Measurements from ENCODE around the gene GSG1L.

The GSG1L gene

DNA sequence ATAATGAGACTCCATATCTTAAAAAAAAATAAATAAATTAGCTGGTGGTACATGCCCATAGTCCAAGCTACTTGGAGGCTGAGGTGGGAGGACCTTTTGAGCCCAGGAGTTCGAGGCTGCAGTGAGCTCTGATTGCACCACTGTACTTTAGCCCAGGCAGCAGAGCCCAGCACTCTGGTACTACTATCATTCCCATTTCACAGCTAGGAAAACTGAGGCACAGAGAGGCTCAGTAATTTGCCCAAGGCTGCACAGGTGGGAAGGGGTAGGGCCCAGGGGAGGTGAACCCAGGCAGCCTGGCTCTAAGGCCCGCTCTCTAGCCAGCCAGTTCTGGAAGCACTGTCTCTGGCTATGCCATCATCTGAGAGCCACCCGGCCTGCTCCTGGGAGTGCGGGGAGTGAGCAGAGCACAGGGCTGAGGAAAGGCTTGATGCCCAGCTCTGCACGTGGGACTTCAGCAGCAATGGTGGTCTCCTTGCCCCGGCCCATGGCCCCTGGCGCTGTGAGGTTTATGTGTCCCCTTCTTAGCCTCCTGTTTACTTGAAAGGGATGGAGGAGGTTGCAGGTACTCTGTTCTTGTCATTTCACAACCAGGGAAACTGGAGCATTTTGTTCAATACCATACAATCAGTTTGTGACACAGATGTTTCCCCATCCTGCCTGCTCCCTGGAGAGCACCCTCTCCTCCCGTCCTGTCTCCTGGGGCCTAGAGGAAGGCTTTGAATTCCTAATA, 291.3 kb downstream of the GSG1L start:
- no peak for DNase-seq (ENCODE audit: low read depth)
- no peak overlapping the region for H3K4me3 ChIP-seq (ENCODE audit: low read depth, low read length)

DNA sequence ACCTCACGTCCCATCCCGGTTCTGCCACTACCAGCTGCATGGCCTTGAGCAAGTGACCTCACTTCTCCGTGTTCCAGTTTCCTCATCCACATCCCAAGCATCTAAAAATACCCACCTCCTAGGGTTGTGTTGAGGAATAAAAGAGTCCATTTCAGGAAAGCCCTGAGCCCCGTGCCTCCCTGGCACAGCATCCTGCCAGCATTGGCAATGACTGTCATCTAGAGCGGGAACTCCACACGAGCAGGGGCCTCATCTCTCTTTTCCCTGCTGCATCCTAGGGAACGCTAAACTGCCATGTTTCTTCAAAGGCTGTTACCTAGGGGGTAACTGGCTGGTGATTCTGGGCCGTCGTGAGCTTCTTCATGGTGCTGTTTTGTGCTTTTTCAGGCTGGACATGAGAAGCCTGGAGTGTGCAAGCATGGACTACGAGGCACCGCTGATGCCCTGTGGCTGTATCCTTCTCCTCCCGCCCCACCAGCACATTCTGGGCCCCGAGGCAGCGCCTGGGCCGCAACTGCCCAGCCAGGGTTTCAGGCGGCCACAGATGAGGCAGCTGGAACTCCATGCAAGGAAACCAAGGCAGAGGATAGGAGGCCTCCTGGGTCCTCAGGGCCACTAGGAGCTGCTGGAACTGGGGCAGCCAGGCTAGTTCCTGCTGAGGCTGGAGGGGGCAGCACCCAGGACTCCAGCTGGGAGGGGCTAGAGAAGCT, 292.2 kb downstream of the GSG1L start:
- DNase-seq (ENCODE audit: low read depth): no peak

DNA sequence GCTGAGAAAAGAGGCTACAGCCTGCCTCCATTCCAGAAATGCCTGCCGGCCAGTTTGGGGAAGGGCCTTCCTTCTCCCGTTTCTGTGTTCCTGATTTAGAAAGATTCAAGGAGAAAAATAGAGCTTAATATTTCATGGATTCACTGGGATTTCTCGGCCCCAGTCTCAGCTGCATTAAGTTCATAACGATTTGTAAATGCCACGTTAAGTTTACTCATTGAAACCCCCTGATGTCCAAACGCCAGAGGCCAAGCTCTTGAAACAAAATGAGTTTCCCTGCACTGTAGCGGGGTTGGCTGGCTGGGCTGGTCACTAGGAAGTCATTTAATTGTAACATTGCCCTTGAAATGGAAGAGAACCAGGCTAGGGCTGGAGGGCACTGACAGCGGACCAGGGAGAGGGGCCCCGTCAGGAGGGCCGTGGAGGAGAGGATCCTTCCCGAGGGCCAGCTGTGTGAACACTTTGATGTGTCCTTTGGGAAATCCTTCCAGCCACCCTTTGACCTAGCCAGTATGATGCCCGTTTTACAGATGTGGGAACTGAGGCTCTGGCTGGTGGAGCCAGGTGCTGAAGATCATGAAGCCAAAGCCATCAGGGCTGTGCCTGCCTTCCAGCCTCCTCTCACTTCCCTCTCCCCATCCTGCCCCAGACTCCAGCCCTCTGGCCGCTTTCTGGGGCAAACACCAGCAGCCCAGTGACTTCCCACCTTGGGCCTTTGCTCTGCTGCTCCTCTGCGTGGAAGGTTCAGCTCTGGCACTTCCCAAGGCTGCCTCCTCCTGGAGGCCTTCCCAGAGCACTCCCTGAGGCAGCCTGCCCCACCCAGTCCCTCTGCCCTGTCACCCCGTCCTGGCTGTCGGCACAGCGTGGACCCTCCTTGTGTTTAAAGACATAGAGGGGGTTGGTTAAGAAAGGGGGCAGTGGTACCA, 293.0 kb downstream of the GSG1L start:
- no peak for DNase-seq (ENCODE audit: low read depth)

More for the DNA sequence above, 292.2 kb downstream of the GSG1L start:
- no peak overlapping the region for H3K4me3 ChIP-seq (ENCODE audit: low read depth, low read length)

DNA sequence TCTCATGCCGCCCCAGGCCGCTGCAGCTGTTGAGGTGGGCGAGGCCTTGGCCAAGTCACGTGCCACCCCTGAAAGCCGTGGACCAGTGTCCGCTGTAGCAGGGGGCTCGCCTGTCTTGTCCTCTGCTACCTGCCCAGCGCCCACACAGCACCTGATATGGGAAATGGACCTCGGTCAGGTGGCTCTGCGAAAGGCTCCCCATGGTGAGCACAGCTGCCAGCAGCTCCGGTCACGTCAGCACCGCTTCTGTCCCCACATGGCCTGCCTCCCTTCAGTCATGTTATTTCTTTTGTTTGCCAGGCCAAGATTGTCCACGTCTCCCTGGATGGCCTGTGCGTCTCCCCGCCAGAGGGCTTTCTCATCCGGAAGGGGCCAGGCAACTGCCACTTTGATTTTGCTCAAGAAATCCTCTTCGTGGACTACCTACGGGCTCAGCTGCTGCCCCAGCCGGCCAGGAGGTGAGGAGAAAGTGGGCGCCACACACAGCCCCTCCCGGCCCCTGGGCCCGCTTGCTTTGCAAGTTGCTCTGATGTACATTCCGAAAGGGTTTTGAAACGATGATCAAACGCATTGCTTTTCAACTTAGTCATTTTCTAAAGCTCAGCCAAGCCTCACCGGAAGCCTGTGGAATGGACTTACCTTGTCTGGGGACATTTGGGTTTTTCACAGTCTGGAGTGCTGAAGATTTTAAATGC, 293.8 kb downstream of the GSG1L start:
- no peak for DNase-seq (ENCODE audit: low read depth)
- no peak overlapping the region for H3K4me3 ChIP-seq (ENCODE audit: low read depth, low read length)

More for the DNA sequence above, 293.0 kb downstream of the GSG1L start:
- H3K4me3 ChIP-seq (ENCODE audit: low read depth, low read length): no peak overlapping the region

DNA sequence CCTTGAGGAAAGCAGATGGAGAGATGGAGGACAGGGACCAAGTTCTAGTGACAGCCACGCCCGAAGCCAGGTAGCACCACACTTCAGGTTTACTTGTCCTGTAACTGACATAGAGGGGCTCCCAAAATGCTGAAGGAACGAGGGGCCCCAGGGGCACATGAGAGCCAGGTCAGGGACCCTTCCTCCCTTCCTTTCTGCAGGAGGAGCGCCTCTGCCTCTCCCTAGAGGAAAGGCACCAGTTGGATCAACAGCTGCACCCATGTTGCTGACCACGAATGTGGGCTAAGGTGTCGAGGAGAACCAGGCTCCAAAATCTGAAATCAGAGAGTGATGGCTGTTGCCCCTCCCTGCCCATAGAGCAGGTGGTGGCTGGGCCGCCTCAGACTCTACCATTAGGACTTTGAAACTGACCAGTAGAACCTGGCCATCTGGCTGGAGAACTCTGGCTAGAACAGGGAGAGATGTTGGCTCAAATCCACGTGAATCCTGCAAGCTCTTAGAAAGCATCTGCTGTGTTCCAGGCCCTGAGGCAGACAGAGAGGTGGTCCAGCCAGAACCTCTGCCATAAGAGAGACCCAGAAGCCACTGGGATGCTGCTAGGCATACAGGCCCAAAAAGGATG, 294.8 kb downstream of the GSG1L start:
- no peak overlapping the region for H3K4me3 ChIP-seq (ENCODE audit: low read depth, low read length)
- no peak for DNase-seq (ENCODE audit: low read depth)

DNA sequence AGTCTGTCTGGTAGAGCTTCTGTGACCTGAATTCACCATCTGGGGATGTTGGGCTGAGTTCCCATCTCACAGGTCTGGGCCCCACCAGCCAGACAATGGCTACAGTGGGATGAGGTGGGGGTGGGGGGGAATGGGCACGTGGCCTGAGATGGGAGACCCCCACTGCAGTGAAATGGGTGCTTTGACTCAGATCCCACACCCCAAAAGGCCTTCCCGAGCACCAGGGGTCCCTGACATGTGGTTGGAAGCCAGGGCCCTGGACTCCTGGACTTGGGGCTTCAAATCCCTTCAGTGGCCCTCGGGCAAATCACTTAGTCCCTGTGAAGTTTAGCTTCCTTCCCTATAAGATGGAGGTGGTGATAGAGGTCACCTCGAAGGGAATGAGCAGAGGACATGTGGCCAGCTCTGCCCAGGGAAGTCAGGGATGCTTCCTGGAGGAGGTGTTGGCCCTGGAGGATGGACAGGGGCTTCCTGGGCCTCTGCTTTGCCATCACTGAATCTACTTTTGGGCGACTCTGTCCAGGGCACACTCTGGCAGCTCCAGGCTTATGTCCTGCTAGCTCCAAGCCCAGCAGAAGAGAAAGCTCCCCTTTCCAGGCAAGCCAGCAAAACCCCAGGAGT, 295.4 kb downstream of the GSG1L start:
- no peak overlapping the region for H3K4me3 ChIP-seq (ENCODE audit: low read depth, low read length)
- DNase-seq (ENCODE audit: low read depth): no peak

DNA sequence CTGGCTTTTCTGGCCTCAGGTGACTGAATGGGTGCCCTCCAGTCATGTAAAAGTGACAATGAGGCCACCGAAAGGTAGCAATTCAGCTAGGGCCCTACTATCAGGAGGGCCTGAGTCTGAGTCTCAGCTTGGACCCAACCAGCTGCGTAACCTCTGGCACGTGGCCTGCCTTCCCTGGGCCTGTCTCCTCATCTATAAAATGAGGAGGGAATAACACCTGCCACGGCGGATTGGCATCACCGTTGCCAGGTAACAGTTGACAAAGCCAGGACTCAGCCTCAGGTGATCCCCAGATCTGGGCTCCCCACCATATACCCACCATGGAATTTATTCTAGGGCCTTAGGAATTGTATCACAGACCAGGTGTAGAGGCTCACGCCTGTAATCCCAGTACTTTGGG, 296.4 kb downstream of the GSG1L start:
- no peak for DNase-seq (ENCODE audit: low read depth)
- no peak overlapping the region for H3K4me3 ChIP-seq (ENCODE audit: low read depth, low read length)

DNA sequence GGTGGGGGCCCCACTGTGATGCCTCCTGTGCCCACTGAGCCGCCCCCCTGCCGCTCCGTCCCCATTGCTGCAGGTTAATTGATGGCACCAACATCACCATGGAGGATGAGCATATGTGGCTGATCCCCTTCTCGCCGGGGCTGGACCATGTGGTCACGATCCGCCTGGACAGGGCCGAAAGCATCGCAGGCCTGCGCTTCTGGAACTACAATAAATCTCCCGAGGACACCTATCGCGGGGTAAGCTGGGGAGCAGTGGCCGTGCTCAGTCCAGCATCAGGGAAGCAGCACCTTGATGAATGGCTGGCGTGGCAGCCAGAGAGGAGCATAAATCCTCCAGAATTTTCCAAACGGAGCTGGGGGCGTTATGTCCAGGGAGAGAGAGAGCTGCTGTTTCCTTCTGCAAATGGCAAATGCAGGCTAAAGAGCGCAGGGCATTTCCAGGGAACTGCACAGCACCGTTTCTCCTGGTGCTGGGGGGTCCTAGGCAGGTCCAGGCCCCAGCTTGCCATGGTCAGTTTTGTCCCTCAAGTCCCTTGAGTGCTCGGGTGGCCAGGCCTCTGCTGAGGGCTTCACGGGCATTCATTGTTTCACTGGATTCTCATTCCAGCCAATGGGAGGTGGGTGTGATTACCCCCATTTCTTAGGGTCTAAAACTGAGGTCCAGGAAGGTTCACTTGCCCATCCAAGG, 297.1 kb downstream of the GSG1L start:
- no peak overlapping the region for H3K4me3 ChIP-seq (ENCODE audit: low read depth, low read length)
- no peak for DNase-seq (ENCODE audit: low read depth)

DNA sequence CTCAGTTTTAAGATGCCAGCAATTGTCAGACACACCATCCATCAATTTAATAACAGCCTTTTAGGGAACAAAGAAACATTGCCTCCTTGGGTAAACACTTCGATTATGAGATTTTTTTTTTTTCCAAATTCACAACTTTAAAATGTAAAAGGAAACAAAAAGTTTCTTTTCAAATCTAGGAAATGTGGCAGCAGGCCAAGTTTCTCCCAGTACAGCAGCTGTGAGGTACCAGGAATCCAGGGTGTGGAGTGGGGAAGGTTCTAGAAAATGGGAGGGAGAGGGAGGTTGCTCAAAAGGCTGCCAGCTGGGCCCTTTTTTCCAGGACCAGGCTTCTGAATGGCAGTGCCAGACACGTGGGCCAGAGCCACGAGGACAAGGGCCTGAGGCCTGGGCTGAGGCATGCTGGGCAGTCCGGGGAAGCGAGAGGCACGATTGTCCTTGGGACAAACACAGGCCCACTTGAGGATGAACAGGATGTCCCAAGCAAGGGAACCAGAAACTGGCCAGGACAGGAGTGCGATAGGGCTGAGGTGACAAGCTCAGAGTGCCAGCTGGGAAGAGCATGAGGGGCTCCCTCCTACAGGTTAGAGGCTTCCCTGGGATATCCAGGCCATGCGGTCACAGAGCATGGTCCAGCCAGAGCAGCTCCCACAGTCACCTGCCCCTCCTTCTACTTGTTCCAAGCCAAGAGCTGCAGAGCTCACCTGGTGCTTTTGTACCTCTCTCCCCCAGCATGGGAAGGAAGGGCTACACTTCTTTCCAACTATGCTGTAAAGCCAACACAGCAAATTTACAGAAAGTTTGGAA, 298.4 kb downstream of the GSG1L start:
- no peak overlapping the region for H3K4me3 ChIP-seq (ENCODE audit: low read depth, low read length)
- DNase-seq (ENCODE audit: low read depth): no peak

DNA sequence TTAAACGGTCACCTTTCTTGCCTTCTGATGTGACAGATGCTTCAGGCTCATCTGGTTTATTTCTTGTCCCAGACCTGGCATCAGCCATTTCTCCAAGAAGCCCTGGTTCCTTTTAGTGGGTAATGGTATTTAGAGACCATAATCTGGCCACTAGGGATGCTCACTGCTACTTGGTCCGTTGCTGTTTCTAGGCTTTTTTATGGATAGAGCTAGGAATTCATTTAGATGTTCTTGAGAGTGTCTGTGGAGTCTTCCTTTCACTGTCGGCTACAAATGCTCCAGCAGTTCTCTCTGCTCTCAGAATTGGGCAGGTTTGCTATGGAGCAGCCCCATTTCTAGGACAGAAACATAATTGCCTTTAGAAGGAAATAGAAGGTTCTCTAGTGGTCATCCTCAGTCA, 299.1 kb downstream of the GSG1L start:
- DNase-seq (ENCODE audit: low read depth): no peak

DNA sequence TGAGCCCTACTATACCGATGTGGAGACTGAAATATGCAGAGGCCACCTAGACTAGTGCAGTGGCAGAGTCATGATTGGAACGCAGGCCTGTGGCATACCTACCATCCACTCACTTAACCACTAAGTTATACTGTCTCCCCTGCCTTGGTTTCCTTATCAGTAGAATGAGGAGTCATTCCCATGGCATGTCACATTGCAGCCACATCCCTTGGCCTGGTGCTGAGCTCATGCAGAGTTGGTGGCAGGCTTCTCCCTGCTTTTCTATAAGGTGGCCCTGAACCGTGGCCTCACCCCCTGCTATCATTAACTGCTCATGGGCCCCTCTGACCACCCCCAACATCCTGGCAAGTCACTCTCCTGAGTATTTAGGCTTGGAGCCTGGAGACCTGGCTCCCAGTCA, 301.1 kb downstream of the GSG1L start:
- DNase-seq (ENCODE audit: low read depth): no peak
- no peak overlapping the region for H3K4me3 ChIP-seq (ENCODE audit: low read depth, low read length)

More for the DNA sequence above, 299.1 kb downstream of the GSG1L start:
- no peak overlapping the region for H3K4me3 ChIP-seq (ENCODE audit: low read depth, low read length)

DNA sequence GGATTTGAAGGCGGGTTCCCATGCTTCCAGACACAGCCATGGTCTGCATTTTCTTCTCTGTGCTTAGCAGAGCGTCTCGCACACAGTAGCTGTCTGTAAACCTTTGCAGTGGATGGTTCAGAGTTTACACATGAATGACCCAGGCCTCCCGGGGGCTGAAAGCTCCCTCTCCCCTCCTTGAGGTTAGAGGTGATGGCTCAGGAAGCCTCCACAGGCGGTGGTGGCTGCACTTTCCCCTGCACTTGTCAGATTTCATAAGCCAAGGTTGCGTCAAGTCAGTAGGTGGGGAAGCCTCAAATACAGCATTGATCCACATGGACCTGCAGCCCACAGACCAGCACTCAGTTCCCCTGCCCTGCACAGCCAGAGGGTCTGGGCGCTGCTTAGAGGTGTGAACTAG, 301.7 kb downstream of the GSG1L start:
- H3K4me3 ChIP-seq (ENCODE audit: low read depth, low read length): no peak overlapping the region
- DNase-seq (ENCODE audit: low read depth): no peak

DNA sequence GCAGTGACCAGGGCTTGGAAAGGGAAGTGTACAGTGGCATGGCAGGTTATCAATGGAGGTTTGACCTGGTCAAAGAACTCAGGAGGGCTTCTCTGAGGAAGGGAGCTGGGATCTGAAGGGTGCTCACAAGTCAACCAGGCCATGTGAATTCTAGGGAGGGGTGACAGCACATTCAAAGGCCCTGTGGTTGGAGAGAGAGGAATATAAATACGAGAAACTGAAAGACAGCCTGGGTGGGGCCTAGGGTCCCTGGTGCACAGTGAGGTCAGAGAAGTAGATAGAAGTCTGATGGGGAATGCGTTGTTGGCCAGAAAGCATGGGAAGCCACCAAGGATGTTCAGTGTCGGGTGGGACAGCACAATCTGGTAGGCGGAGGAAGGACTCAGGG, 302.7 kb downstream of the GSG1L start:
- no peak overlapping the region for H3K4me3 ChIP-seq (ENCODE audit: low read depth, low read length)
- DNase-seq (ENCODE audit: low read depth): no peak

DNA sequence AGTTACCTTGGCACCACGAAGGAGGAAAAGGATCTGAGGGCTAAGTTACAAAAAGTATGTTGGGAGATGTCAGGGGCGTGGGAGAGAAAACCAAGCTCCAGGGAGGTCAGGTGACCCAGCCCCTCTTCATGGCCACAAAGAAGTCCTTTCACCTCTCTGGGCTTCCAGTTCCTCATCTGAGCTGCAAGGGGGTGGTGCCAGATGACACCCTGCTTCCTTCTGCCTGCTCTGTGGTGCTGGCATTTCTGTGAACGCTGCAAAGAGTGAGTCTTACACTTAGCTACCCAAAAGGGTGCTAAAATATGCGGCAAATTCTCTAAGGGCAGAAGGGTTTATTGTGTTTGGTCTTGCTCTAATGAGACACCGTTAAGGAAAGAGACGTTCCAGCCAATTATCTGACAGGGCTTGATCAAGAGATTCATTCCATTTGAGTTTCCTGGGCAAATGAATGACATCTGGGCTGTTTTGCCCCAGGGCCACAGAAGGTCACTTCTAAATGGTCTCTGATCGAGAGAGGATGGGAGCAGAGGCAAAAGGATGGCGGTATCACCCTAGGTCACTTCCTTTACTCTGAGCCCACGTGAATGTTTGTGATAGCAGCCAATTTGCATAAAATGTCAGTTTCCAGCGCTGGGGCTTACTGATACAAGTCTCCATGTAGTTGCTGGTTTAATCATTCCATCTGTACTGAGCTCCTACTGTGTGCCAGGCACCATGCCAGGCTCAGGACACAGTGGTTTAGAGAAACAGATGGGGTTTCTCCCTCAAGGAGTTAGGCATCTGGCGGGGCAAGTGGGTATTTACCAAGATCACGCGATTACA, 303.3 kb downstream of the GSG1L start:
- no peak overlapping the region for H3K4me3 ChIP-seq (ENCODE audit: low read depth, low read length)
- DNase-seq (ENCODE audit: low read depth): no peak

DNA sequence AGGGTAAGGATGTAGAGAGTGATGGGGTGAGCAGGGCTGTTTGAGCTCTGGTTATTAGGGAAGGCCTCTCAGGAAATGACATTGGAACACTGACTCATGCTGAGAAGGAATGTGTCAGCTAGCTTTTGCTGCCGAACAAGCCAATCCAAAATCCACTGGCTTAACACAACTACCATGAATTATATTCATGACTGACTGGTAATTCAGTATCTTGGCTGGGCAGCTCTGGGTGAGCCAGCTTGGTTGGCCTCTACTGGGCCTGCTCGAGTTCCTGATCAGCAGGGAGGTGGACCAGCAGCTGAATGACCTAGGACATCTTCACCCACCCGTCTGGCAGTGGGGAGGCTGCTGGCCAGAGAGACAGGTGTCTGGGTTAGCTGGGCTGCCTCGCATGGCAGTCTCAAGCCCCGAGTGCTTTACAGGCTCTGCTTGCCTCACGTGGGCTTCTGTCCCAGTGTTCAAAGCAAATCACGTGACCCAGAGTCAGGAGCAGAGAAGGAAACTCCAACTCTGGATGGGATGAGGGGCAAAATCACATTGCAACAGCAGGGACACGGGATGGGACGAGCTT, 304.1 kb downstream of the GSG1L start:
- H3K4me3 ChIP-seq (ENCODE audit: low read depth, low read length): no peak overlapping the region
- DNase-seq (ENCODE audit: low read depth): no peak

DNA sequence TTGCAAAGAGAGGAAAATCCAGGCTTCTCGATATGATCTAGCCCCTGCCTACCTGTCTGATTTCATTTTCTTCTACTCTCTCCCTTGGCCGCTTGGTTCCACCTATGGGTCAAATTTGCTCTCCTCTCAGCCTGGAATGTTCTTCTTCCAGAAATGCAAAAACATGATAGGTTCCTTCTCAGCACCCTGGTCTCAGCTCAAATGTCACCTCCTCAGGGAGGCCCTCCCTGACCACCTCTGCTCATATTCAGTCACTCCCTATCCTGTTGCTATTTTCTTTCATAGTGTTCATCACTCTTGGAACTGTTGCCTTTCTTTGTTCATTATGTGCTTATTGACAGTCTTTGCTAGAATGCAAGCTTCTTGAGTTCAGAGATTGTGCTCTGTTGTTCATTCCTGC, 305.0 kb downstream of the GSG1L start:
- no peak for DNase-seq (ENCODE audit: low read depth)
- no peak overlapping the region for H3K4me3 ChIP-seq (ENCODE audit: low read depth, low read length)
